Cardiac muscle cell (in vitro differentiated cells and primary cell): Measurements from ENCODE around the gene VSTM2B. TPM values are rescaled to one million over a fixed set of nuclear protein-coding genes. Genes with fewer than 3 reads are reported as not detected.

ENCODE experiments used
- DNase-seq, 2 donors: peaks; one replicate each; pipeline versions ENCODE4 v3.0.0 to v3.0.0-alpha.2; 2010 to 2017; ENCODE audit warnings: low read depth in 1 of 2, low spot score in 1 of 2
- H3K27ac ChIP-seq: fragments of 200-600 bp; sonication (generic); 2 replicates; pipeline ENCODE4 v1.5.1; 2016
- H3K27me3 ChIP-seq: fragments of 200-600 bp; sonication (generic); 2 replicates; pipeline ENCODE4 v1.6.0; 2016; ENCODE audit warnings: control low read depth
- H3K36me3 ChIP-seq: fragments of 200-600 bp; sonication (generic); 2 replicates; pipeline ENCODE4 v1.5.1; 2016; ENCODE audit warnings: control low read depth
- H3K4me1 ChIP-seq: fragments of 200-600 bp; sonication (generic); 2 replicates; pipeline ENCODE4 v1.8.1; 2017; ENCODE audit warnings: low read depth, mild to moderate bottlenecking, mixed run types
- H3K4me3 ChIP-seq: fragments of 200-600 bp; sonication (generic); 2 replicates; pipeline ENCODE4 v1.5.1; 2016; ENCODE audit warnings: mild to moderate bottlenecking
- H3K9me3 ChIP-seq: fragments of 200-600 bp; sonication (generic); 2 replicates; pipeline ENCODE4 v1.5.1; 2017; ENCODE audit warnings: low read depth, mild to moderate bottlenecking, control low read depth
- CTCF ChIP-seq: IDR thresholded peaks from 2 replicates; pipeline ENCODE4 v1.5.1; 2012; ENCODE audit warnings: low read depth, mild to moderate bottlenecking, low read length
- polyA plus RNA-seq: library from polyadenylated mRNA; unstranded; fragments of >200 nt; fragmentation: Nextera tagmentation; extraction: Ambion mirVana; gene quantifications from 2 replicates; pipeline ENCODE4 v1.2.1, GENCODE V29; 2016
- total RNA-seq: library from RNA; depleted of rRNA; stranded (reverse); fragments of >200 nt; gene quantifications from 2 replicates; pipeline ENCODE4 v1.2.3, GENCODE V29; 2016

VSTM2B gene
- total and polyA plus RNA-seq, 2 experiments from 2014 or later: 0.39 TPM; not detected in 1

- Histone ChIP-seq H3K36me3 (no peaks in the 10 kb centered on the region), H3K27ac (no peak overlapping the region), H3K4me1 (peaks cover 9% of the 10 kb centered on the region), H3K4me3 (no peak overlapping the region), H3K27me3 (no peaks in the 10 kb centered on the region), H3K9me3 (no peaks in the 10 kb centered on the region)
- DNase-seq: no peak
- no peak for TF ChIP-seq CTCF
Observed at GRCh38 chr19:29603308-29603707, 77.5 kb downstream of the VSTM2B start.

- no peak for TF ChIP-seq CTCF
- peak within 1 kb of the TSS; percentile 95 for H3K4me3 ChIP-seq
Observed at GRCh38 chr19:29605653-29606419, 80.0 kb downstream of the VSTM2B start, which contains the start of gene POP4. Gene POP4 (plus strand): TSS chr19:29606283. CDS start chr19:29606319, 36 bp downstream.

GRCh38 chr19:29606420-29606747 lies 80.6 kb downstream of the VSTM2B start:
- H3K27ac ChIP-seq: peak overlapping the region; percentile 97
- no peak for DNase-seq
- H3K27me3 ChIP-seq: no peaks in the 10 kb centered on the region
- no peak for TF ChIP-seq CTCF
- peaks cover 9% of the 10 kb centered on the region for H3K4me1 ChIP-seq
- H3K4me3 ChIP-seq: peak overlapping the region; percentile 95
- peaks cover under 1% of the 10 kb centered on the region for H3K36me3 ChIP-seq
- no peaks in the 10 kb centered on the region for H3K9me3 ChIP-seq

More at GRCh38 chr19:29605653-29606419, 80.0 kb downstream of the VSTM2B start, which contains the start of gene POP4:
- Histone ChIP-seq H3K4me1 (peaks cover 9% of the 10 kb centered on the region), H3K27me3 (no peaks in the 10 kb centered on the region), H3K9me3 (no peaks in the 10 kb centered on the region), H3K36me3 (no peaks in the 10 kb centered on the region), H3K27ac (peak within 1 kb of the TSS; percentile 97)
- peak; percentile 96 to 99 for DNase-seq

GRCh38 chr19:29609636-29610035 lies 83.8 kb downstream of the VSTM2B start:
- H3K27ac ChIP-seq: no peak overlapping the region
- peaks cover 9% of the 10 kb centered on the region for H3K4me1 ChIP-seq
- no peak for DNase-seq
- no peak for TF ChIP-seq CTCF
- H3K9me3 ChIP-seq: no peaks in the 10 kb centered on the region
- H3K4me3 ChIP-seq: no peak overlapping the region
- no peaks in the 10 kb centered on the region for H3K27me3 ChIP-seq
- H3K36me3 ChIP-seq: peaks cover 15% of the 10 kb centered on the region

GRCh38 chr19:29610213-29610573 lies 84.4 kb downstream of the VSTM2B start:
- Histone ChIP-seq H3K36me3 (peaks cover 15% of the 10 kb centered on the region), H3K27ac (no peak overlapping the region)

More at GRCh38 chr19:29610213-29610573, 84.4 kb downstream of the VSTM2B start:
- no peak for DNase-seq
- no peak overlapping the region for H3K4me3 ChIP-seq
- H3K27me3 ChIP-seq: no peaks in the 10 kb centered on the region
- no peak for TF ChIP-seq CTCF
- H3K9me3 ChIP-seq: no peaks in the 10 kb centered on the region
- H3K4me1 ChIP-seq: peaks cover 5% of the 10 kb centered on the region
